KMS-11 (cell line): ENCODE measurements around the gene ZNF219.

Source experiments
- H2AFZ ChIP-seq: fragments of 200-600 bp; sonication (generic); 2 replicates; pipeline ENCODE4 v1.6.1; 2016; ENCODE audit warnings: antibody characterized with exemption, mixed run types, low read depth
- H3K27ac ChIP-seq: fragments of 200-600 bp; sonication (generic); 2 replicates; pipeline ENCODE4 v1.6.1; 2016; ENCODE audit warnings: mild to moderate bottlenecking, mixed run types
- H3K27me3 ChIP-seq: fragments of 200-600 bp; sonication (generic); 2 replicates; pipeline ENCODE4 v1.6.1; 2017; ENCODE audit warnings: mild to moderate bottlenecking, low read depth, mixed run types, moderate library complexity; ENCODE audit not compliant: insufficient read depth
- H3K36me3 ChIP-seq: fragments of 200-600 bp; sonication (generic); 2 replicates; pipeline ENCODE4 v1.6.1; 2017; ENCODE audit warnings: mild to moderate bottlenecking, mixed run types; ENCODE audit not compliant: insufficient read depth
- H3K4me1 ChIP-seq: fragments of 200-600 bp; sonication (generic); 2 replicates; pipeline ENCODE4 v1.6.1; 2016; ENCODE audit warnings: mild to moderate bottlenecking, low read depth, mixed run types; ENCODE audit not compliant: poor library complexity, severe bottlenecking
- H3K4me2 ChIP-seq: fragments of 200-600 bp; sonication (generic); 2 replicates; pipeline ENCODE4 v1.7.0; 2016; ENCODE audit warnings: mild to moderate bottlenecking, mixed run types
- H3K4me3 ChIP-seq: fragments of 200-600 bp; sonication (generic); IDR thresholded peaks from 2 replicates; pipeline ENCODE4 v1.6.1; 2017; ENCODE audit warnings: low read depth, low read length, mixed read lengths; ENCODE audit not compliant: insufficient read depth
- H3K79me2 ChIP-seq: fragments of 200-600 bp; sonication (generic); 2 replicates; pipeline ENCODE4 v1.6.1; 2016; ENCODE audit warnings: low read depth, mixed run types; ENCODE audit not compliant: insufficient read depth
- H3K9ac ChIP-seq: fragments of 200-600 bp; sonication (generic); 2 replicates; pipeline ENCODE4 v1.6.1; 2016; ENCODE audit warnings: mild to moderate bottlenecking, mixed run types
- H4K20me1 ChIP-seq: fragments of 200-600 bp; sonication (generic); 2 replicates; pipeline ENCODE4 v1.6.1; 2016; ENCODE audit warnings: mild to moderate bottlenecking, mixed run types; ENCODE audit not compliant: insufficient read depth
- TF ChIP-seq, protein P1 (sequence below): fragments of 200-600 bp; sonication (generic); conservative IDR thresholded peaks from 2 replicates; pipeline ENCODE4 v1.6.1; 2017; ENCODE audit warnings: low read depth, mild to moderate bottlenecking, antibody characterized with exemption, low read length, moderate library complexity, mixed read lengths

Gene ZNF219

DNA sequence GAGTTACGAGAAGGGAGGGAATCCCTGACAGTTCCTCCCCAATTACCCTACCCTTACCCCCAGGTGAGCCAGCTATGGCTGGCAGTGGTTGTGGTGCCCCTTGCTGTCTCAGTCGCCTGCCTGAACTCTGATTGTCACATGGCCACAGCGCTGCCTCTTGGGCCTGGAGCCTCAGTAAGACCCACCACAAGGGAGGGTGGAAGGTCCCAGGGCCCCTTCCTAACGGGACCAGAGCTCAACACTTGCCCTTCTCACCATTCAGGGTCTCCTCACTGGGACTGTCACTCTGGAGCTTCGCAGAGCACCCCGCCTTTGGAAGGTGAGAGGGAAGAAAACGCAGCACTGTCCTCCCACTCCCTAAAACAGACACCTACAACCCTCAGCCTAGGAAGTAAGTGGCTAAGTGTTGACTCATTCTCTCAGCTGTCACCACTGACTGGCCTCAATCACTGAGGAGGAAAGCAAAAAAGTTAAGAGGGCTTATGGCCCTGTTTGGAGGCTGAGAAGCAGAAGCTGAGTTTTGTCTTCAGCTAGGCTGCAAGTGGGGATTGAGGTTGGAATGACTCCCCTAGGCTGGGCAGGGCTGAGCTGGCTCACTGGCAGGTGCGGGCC is 3.5 kb upstream of the ZNF219 start:
- TF ChIP-seq, protein P1, sequence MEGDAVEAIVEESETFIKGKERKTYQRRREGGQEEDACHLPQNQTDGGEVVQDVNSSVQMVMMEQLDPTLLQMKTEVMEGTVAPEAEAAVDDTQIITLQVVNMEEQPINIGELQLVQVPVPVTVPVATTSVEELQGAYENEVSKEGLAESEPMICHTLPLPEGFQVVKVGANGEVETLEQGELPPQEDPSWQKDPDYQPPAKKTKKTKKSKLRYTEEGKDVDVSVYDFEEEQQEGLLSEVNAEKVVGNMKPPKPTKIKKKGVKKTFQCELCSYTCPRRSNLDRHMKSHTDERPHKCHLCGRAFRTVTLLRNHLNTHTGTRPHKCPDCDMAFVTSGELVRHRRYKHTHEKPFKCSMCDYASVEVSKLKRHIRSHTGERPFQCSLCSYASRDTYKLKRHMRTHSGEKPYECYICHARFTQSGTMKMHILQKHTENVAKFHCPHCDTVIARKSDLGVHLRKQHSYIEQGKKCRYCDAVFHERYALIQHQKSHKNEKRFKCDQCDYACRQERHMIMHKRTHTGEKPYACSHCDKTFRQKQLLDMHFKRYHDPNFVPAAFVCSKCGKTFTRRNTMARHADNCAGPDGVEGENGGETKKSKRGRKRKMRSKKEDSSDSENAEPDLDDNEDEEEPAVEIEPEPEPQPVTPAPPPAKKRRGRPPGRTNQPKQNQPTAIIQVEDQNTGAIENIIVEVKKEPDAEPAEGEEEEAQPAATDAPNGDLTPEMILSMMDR: no peak
- H3K9ac ChIP-seq: no peak overlapping the region
- H2AFZ ChIP-seq: no peak overlapping the region
- H3K4me2 ChIP-seq: peak overlapping the region; percentile 73; the same call in 1 of the 2 replicates
- H3K4me3 ChIP-seq: no peak overlapping the region
- H4K20me1 ChIP-seq: no peaks in the 10 kb centered on the region
- no peaks in the 10 kb centered on the region for H3K79me2 ChIP-seq
- peaks cover 43% of the 10 kb centered on the region for H3K4me1 ChIP-seq
- no peaks in the 10 kb centered on the region for H3K36me3 ChIP-seq
- no peak overlapping the region for H3K27ac ChIP-seq
- H3K27me3 ChIP-seq: no peaks in the 10 kb centered on the region

DNA sequence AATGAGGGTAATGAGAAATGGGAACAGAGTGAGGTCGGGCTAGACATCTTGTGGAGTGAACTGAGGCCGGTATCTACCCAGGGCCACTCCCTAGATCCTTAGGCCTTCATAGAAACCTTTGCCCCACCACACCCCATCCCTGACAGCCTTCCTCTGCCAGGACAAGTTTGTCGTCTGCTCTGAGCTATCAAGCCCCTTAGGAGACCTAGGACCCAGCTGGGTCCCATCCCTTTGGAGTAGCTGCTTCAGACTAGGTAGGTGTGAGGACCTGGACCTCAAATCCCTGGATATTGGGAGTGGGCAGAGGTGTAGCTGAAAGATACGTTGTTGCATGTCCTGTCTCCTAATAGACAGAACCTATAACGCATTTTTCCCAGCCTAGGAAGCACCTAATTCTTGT is 2.5 kb upstream of the ZNF219 start, which contains the start of gene TMEM253:
TMEM253 (plus strand) TSS at position 136 of the 400 bp plus-strand sequence. CDS start 278 bp downstream, outside the sequence.
- Histone ChIP-seq H3K36me3 (no peaks in the 10 kb centered on the region), H2AFZ (no peak within 1 kb of the TSS), H4K20me1 (no peaks in the 10 kb centered on the region), H3K27ac (no peak within 1 kb of the TSS), H3K9ac (no peak within 1 kb of the TSS), H3K4me3 (no peak within 1 kb of the TSS), H3K79me2 (no peaks in the 10 kb centered on the region), H3K27me3 (no peaks in the 10 kb centered on the region), H3K4me2 (peak within 1 kb of the TSS; percentile 68; the same call in 1 of the 2 replicates), H3K4me1 (peaks cover 34% of the 10 kb centered on the region)
- TF ChIP-seq, protein P1: no peak

DNA sequence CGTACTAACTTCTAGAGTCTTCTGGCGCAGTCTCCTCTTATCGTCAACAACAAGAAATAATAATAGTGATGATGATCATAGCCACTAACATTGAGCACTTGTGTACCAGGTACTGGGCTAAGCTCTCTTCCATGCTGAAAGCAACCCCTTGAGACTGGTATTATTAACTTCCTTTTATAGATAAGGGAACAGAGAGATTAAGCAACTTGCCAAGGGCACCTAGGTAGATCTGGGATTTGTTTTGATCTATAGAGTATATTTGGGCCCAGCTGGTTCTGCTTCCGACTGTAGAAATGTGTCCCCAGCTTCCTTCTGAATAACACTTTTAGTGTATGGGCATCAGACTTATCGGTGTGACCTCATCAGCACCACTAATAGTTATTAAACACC is 1.1 kb upstream of the ZNF219 start:
- Histone ChIP-seq H3K79me2 (no peaks in the 10 kb centered on the region), H3K36me3 (no peaks in the 10 kb centered on the region), H3K9ac (no peak overlapping the region), H3K4me1 (peaks cover 20% of the 10 kb centered on the region), H3K4me2 (peak overlapping the region; percentile 68; the same call in 1 of the 2 replicates), H4K20me1 (no peaks in the 10 kb centered on the region), H3K27me3 (no peaks in the 10 kb centered on the region), H3K4me3 (no peak overlapping the region), H2AFZ (no peak overlapping the region), H3K27ac (no peak overlapping the region)
- TF ChIP-seq, protein P1: no peak

DNA sequence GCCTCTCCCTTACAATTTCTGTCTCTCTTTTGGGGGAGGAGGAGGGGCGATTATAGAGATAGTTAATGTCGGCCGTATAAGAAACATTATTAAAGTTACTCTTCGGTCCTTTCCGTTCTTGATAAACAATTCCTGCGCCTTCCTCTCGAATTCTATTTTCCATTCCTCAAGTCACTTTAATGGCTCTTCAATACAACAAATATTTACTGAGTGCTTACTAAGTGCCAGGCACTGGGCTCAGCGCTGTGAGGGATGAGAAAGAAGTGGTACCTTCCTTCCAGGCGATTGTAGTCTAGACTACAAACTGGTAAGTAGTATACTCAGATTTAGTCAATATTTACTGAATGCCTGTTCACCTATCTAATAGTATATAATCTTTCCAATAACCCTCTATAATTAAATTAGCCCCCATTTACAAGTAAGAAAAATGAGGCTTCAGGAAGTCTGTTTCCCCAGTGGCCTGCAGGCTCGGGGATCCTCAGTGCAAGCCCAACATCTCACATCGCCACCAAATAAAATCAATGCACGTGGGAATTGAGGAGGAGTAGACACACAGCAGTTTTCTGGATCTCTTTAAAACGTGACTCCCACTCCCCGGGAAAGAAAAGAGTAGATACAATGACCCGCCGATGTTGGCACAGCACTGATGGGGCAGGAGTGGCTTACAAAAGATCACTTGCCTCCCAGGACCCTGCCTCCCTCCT is 589 bp upstream of the ZNF219 start:
- H4K20me1 ChIP-seq: no peaks in the 10 kb centered on the region
- H3K4me3 ChIP-seq: no peak overlapping the region
- H3K4me2 ChIP-seq: peak overlapping the region; percentile 68
- TF ChIP-seq, protein P1: no peak
- no peaks in the 10 kb centered on the region for H3K27me3 ChIP-seq
- peak overlapping the region; percentile 52; the same call in 1 of the 2 replicates for H2AFZ ChIP-seq
- peaks cover 19% of the 10 kb centered on the region for H3K4me1 ChIP-seq
- H3K36me3 ChIP-seq: no peaks in the 10 kb centered on the region
- no peaks in the 10 kb centered on the region for H3K79me2 ChIP-seq
- H3K27ac ChIP-seq: no peak overlapping the region
- peak overlapping the region; percentile 32; the same call in 1 of the 2 replicates for H3K9ac ChIP-seq
